ENCODE data around the gene C1QTNF6. TPM values are rescaled to one million over a fixed set of nuclear protein-coding genes. Genes with fewer than 3 reads are reported as not detected.
A peak's percentile ranks its signal among the peaks of the same experiment; 100 is the strongest.
"Not testable (repeated sequence)": the region's sequence is repeated elsewhere in the genome, so short reads cannot be mapped to it uniquely, and the experiment has no call there.

C1QTNF6 gene
- polyA plus RNA-seq, 1 donor = 32.2 TPM

DNA sequence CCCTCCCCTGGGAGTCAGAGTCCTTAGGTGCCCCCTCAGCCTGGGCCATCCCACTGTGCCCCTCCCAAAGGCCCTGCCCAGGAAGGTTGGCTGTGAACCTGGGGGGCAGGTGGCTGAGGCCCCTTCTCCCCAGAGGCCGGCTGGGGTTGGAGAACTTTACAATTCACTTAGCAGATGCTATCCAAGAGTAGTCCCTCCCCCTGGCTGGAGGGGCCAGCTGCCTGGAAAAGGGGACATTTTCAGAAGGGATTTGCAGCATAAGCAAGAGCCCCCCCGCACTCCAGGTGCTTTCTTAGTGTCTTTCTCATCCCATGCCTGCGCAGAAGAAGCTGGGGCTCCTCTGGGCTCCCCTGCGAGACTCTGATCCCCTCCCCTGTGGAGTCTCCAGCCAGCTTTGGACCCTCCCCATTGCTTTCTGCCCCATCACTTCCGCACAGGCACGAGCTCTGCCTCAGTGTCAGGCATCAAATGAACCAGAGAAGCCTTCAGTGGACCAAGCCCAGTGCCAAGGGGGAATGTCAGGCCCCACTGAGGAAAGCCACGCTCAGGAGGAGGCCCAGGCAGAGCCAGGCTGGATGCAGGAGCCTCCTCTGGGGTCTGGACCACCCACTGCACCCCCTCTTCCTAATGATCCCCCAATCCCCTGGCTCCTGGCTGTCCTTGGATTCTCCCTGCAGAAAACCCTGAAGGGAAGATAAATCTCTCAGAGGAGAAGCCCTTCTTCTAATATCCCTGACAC lies 20.5 kb upstream of the C1QTNF6 start:
- no peak for DNase-seq

DNA sequence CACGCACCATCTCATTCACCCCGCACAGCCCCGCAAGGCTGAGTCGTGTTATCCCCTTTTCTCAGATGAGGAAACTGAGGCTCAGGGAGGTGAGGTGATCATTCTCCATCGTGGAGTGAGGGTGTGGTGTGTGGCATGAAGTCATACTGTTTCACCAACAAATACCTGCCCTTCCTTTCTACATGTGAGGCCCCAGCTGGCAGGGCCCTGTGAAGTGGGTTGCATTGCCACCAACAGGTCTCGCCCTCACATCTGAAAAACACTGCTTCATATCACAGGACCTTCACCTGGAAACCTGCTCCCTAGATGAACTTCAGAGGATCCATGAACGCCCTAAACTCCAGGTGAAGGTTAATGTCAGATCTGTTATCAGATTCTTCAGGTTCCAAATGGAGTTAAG lies 19.9 kb upstream of the C1QTNF6 start:
- no peak for DNase-seq

DNA sequence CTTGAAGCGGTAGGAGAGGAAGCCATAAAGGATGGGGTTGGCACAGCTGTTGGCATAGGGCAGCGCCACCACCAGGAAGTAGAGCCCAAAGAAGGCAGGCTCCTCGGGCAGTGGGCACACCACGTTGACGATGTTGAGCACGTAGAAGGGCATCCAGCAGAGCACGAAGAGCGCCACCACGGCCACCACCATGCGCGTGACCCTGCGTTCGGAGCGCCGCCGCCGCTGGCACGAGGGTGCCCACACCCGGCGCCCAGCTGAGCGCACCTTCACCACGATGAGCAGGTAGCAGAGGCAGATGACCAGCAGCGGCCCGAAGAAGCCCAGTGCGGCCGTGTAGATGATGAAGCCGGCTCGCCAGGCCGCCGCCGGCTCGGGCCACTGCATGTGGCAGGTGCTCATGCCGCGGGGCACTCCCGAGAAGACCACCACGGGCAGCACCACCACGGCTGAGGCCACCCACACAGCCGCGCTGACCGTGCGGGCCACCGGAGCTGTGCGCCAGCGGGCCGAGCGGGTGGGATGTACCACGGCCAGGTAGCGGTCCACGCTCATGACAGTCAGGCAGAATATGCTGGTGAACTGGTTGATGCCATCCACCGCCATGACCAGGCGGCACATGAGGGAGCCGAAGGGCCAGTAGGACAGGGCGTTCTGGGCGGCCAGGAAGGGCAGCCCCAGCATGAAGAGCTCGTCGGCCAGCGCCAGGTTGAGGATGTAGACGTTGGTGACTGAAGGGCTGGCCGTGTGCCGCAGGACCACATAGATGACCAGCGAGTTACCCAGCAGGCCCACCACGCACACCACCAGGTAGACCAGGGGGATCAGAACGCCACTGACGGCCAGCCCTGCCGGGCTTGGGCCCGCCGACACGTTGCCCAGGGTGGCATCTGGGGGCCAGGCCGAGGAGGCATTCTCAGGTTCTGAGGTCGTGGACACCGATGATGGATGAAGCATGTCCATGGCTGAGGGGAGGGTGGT lies 19.1 kb upstream of the C1QTNF6 start:
- DNase-seq = no peak

DNA sequence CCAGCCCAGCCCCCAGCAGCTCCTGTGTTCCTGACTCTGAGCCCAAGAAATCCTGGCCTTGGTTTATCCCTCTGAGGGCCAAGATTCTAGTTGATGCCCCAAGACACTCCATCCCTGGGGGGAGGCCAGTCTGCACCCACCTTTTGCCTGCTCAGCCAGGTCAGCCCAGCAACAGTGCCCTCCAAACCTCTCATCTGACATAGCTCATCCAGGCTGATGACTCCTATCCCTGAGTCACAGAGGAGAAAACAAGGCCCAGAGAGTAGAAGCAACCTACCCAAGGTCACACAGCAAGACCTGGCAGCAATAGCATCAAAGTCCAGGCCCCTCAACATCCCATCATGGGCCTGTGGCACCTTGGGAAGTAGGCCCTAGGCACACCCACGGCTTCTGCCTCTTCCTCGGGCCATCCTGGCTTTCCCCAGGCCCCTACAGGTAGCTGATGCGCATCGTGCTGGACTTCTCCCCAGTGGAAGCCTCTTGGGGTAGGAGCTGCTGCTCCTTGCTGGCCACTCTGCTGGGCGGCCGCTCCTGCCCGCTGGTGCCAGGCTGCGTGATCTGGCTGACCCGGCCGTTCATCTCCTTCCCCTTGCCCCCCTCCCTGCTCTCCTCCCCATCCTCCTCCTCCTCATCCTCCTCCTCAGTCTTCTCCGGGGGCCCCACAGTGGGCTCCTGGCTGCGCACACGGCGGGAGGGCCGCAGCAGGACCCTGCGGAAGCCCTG lies 18.2 kb upstream of the C1QTNF6 start:
- DNase-seq = no peak

DNA sequence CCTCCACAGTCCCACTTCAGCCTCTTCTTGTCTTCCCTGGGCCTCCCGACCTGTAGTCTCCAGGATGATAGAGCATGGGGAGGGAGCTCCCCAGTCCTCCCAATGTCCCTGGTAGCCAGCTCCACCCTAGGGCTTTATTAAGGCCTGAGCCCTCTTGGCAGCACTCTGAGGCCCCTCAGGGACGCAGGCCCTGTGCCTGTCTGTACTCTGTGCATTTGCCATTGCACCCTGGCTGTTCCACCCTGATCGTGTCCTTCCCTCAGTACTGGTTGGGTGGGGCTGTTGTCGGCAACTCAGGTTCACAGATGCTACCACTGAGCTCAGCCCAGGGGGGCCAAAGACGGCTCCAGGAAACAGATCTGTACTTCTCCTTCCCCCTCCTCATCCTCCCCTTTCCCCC lies 17.0 kb upstream of the C1QTNF6 start:
- no peak for DNase-seq

DNA sequence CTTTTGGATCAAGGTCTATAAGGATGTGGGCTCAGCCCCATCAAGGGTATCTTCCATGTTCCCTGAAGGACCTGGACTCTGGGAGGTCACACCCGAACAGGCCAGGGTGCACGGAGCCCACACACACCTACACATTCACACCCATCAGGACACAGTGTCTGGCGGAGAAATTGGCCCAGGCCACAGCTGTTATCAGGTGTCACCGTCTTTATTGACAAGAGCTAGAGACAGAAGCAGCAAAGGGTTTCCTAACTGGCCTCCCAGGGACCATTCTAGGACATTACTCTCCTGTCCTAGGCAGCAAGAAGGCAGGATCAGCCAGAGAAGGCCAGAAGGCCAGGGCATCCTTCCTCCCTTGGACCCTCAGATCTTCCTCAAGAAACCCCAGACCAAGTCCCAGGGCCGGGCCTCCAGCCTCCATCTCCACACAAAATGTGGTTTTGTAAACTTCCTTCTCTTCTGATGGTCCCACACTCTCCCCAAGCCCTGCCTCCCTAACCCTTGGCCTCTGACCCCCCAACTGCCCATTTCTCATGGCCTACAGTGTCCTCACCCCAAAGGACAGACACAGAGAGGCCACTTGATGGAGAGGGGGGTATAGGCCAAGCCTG lies 16.1 kb upstream of the C1QTNF6 start:
- DNase-seq = no peak

DNA sequence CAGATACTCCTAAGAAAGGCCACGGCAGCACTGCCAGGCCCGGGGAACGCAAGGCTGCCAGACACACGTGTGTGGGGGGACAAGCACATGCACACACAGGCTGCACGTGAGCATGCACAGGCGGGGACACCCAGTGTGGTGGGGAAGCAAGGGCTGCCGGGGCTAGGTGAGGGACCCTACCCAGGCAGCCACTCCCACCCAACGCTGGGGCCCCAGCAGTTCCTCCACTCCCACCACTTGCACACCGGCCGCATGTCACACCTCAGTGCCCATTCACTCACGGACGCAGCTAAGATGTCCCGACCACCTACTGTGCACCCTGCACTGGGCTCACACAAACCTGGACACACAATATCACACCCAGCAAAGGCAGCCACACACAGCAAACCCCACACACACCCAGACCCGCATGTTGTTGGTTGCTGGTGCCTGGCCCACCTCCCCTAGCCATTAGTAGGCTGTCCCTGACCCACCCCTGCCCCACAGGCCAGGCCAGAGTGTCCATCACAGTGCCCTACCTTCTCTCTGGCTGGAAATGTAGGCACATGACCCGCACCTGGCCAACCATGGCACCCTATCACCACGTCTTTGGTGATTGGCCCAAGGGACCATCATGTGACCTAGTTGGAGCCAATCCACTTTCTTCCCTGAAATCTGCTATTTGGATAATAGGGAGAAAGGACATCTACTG lies 15.5 kb upstream of the C1QTNF6 start:
- no peak for DNase-seq

DNA sequence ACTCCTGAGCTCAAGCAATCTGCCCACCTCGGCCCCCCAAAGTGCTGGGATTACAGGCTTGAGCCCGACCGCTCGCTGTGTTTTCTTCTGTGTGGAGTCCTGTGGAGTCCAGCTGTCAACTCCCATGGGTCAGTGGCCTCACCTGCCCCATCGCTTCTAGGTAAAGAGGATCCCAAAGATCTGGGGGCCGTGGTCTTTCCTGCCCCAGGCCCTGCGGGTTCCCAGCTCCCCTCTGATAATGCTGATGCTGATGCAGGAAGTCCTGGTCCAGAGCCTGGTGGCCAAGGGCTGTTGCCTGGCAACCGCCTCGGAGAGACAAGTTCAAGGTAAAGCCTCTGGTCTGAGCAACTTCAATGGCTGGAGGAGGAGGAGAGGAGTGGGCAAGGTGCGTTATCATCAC lies 14.7 kb upstream of the C1QTNF6 start:
- DNase-seq = no peak

DNA sequence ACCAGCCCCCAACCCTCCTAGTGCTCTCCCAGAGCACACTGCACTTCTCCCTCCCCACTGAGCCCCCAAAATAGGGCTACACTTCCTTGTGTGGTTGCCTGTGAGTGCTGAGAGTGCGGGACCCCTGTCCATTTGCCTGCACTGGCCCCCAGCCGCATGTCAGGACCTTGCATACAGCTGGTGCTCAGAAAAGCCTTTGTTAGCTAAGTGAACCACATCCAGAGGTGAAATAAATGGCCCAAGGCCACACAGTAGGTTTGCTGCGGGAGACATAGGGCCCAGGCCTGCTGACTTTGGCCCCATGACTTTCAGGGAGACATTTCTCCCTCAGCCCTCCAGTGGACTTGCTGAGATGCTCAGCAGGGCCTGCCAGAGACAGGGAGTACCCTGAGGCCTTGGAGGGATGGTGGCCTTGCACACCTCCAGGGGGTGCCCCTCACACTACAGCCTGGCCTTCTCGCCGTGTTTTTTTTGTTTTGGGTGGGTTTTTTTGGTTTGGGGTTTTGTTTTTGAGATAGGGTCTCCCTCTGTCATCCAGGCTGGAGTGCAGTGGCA lies 14.0 kb upstream of the C1QTNF6 start:
- no peak for DNase-seq

DNA sequence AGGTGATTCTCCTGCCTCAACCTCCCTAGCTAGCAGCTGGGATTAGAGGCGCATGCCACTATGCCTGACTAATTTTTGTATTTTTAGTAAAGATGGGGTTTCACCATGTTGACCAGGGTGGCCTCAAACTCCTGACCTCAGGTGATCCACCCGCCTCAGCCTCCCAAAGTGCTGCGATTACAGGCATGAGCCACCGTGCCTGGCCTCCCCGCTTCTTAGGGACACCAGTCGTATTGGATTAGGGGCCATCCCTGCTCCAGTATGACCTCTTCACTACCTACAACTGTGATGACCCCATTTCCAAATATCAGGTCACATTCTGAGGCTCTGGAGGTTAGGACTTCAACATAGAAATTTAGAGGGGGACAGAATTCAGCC lies 13.4 kb upstream of the C1QTNF6 start:
- DNase-seq = not testable (repeated sequence)

DNA sequence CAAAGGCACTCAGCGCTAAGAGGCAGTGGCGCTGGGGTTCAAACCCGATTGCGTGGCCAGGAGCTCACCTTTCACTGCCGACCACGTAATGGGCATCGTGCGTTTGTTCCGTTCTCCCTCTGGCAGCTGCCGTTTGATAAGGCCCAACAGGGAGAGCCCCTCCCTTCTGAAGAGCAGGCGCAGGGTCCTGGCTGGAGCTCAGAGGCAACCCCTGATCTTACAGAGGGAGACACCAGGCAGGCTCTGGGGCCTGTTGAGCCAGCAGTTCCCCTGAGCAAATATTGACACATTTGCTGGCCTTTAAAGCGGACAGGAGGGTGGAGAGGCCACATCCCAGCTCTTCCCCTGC lies 11.7 kb upstream of the C1QTNF6 start:
- DNase-seq = no peak

DNA sequence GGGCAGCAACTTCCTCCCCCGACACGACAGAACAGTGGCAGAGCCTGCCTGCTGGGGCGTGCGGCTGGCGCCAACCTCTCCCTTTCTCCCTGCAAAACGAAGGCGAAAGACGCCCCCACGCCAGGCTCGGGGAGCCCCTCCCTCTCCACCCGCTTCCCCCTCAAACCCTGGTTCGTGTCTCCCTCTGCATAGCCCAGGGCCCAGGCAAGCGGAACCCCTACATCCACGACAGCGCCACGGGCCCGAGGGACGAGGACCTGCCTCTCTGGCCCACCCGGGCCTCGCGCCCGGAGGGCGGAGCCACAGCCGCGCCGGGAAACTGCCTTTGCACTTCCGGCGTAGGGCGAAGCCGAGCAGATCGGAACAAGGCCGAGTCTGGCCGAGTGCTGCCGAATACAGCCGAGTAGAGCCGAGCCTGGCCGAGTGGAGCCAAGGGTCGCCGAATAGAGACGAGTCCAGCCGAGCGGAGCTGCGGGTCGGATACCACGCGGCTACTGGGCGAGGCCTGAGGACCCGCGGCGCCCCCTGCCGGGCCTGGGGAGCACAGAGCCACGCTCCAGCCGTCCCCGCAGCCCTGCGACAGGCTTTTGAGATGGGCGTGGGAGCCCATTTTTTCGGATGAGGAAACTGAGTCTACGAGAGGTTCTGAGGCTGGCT lies 11.2 kb upstream of the C1QTNF6 start:
- DNase-seq = peak; percentile 99

DNA sequence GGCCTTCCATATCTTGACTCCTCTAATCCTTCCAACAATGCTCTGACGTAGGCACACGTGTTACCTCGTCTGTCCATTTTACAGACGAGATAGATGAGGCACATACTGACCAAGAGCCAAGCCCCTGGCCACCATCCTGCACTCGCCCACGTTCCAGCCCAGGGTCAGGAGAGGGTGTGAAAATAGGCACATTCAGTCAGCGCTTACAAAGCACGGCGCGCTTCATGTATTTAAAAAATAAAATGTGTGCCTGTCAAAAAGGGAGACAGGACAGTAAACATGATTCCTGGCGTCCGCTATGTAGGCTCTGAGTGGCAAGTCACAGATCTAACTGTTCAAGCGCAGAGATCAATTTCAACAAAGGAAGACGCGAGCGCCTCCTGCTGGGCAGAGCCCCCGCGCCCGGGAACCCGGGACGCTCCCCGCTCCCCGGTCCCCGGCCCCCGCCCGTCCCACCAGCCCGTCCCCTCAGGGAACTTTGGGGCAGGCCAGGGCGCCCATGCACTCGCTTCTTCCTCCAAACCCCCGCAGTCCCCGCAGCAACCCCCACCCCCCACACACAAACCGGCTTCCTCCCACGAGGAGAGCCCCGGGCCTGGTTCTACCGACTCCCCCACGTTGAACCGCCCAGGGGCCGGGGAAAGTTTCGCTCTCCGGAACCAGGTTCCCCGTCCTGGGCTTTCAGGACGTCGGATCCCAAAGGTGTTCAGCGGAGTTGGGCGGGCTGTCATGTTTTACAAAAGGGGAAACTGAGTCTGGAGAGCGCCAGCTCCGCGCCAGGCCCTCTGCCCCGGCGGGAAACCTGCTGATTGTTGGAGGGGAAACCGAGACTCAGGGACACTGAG lies 10.4 kb upstream of the C1QTNF6 start:
- peak; percentile 81 for DNase-seq

DNA sequence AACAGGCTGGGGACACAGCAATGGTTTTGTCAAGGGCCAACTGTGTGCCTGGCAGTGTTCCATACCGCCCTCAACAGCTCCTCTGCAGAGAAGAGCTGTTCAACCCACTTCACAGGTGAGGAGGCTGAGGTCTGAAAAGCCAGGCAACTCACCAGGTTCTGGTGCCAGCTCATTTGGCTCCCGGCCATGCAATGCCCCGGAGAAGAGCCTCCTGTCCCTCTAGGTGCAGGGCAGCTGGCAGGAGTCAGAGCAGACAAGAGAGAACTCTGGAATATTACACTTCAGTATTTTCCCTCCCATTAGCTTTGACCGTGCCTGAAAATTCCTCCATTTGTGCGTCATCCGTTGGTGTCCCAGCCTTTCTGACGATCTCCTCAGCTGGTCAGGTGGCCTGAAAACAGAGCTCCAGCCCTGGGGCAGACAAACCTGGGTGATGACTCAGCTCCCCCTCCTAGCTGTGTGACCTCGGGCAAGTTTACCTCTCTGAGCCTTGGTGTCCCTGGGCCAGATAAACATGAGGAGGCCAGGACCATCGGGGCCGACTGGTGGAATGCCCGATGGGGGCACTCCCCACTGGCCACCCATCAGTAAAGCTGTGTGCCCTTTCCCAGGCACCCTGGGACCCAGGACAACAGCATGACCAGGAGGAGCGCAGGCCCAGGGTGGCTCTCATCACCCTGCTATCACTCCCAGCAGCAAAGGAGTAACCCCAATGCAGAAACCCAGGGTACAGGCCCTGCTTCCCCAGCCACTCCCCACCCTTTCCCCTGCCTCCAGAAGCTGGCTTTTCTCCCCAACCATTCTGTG lies 9.6 kb upstream of the C1QTNF6 start:
- DNase-seq = no peak

DNA sequence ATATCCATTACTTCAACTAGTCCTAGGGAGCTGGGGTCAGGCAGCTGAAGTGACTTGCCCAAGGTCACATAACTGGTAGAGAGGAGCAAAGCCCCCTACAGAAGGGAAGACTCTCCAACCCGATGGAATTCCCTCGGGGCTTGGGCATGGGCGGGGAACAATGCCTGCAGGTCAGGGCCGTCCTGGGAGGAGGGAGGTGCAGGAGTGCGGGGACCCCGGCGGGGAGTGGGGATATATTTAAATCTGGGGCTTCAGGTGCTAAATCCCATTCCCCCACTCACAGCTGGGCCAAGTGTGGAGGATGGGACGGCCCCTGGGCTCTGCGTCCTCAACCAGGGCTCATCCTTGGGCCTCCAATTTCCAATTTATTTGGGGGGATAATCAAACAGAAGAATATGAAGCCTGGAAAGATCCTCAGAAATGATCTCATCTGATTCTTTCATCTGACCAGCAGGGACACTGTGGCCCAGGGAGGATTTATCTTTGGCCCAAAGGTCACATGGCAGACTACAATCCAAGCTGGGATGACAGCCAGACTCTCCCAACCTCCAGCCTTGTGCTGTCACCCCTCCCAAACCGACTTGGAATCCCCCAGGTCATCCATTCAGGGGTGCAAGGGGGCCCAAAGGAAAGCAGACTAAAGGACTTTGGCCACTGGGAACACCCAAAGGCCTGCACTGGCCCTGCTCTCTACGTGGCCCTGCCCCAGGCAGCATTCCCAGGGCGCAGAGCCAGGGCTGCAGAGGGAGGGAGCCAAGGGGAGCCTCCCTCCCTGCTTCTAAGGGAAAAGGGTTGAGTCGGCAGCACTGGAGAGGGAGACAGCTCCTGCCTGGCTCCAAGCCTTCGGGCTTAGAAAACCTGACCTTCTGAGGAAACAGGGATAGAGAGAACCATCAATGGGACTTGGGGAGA lies 8.7 kb upstream of the C1QTNF6 start:
- DNase-seq = no peak

DNA sequence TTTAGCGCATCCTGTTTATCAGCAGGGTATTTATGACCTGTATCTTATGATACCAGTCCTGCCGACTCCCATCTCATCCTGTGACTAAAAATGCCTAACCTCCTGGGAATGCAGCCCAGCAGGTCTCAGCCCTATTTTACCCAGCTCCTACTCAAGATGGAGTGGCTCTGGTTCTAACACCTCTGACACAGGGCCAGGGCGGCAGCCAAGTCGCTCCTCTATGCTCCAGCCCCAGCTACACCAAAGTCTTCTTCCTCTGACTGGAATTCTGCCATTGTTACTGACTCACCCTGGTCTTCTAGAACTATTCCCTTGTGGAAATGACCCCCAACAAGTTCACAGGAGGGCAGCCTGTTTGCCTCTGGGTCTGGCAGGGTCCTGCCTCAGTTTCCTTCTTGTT lies 7.9 kb upstream of the C1QTNF6 start:
- DNase-seq = no peak

DNA sequence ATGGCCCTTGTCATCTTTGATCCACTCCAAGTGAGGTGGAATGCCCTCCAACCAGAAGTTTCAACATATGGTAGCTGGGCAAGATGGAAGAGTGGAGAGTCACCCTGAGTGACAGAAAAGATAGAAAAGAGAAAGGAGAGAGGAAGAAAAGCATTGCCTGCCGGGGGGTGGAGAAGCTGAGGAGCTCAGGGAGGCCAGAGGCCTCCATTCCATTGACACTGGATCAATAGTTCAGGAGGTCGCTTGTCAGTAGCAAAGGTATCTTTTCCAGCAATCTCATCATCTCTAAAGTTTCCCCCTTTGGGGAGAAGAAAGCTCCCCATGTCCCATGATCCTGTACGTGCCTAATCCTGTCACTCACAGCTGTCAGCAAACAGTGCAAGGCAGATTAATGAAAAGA lies 6.7 kb upstream of the C1QTNF6 start:
- no peak for DNase-seq

DNA sequence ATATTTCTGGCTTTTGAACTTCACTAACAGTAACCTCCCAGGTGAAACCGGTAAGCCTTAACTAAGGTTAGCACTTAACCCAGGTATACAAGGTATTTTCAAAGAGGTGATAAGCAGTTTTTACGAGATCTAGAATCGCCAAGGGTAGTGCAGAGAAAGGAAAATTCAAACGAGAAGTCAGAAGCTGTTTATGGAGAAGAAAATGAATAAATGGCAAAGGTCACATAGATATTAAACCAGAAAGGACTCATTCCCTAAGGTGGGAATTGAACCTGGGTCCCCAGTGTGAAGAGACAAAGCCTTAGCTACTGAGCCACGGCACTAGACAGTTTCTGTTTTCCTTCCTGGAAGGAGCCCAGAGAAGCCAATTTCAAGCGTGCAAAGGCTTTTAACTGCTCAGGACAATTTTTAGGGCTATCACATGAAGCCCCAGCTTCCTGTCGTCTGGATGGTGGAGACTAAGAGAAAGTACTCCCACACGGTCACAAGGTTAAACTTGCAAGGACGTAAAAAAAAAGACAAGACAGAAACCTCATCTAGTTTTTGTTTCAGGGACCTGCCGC lies 5.7 kb upstream of the C1QTNF6 start:
- peak; percentile 70 for DNase-seq

Measured in left kidney (tissue), 2 donors.